ENCODE data around the gene HHEX.

HHEX gene

GRCh38 chr10:92657024-92657423, 32.7 kb upstream of the HHEX start:
- no peak for TF ChIP-seq CTCF (IDR thresholded peaks at IDR 0.05; ENCODE audit: low read length, missing control alignments)
- DNase-seq (ENCODE audit: low read depth) = peak; percentile 27
- H3K4me3 ChIP-seq (replicated peaks; ENCODE audit: low read depth, low read length) = no peak overlapping the region

- DNase-seq (ENCODE audit: low read depth) = peak; percentile 8
- TF ChIP-seq CTCF (IDR thresholded peaks at IDR 0.05; ENCODE audit: low read length, missing control alignments) = no peak
These were observed 26.9 kb upstream of the HHEX start for GRCh38 chr10:92662848-92663247.

GRCh38 chr10:92664322-92664721, 25.4 kb upstream of the HHEX start:
- DNase-seq (ENCODE audit: low read depth) = no peak
- TF ChIP-seq CTCF (IDR thresholded peaks at IDR 0.05; ENCODE audit: low read length, missing control alignments) = no peak
- H3K4me3 ChIP-seq (replicated peaks; ENCODE audit: low read depth, low read length) = no peak overlapping the region

More at GRCh38 chr10:92662848-92663247, 26.9 kb upstream of the HHEX start:
- no peak overlapping the region for H3K4me3 ChIP-seq (replicated peaks; ENCODE audit: low read depth, low read length)

GRCh38 chr10:92667078-92667477, 22.7 kb upstream of the HHEX start:
- DNase-seq (ENCODE audit: low read depth) = no peak
- H3K4me3 ChIP-seq (replicated peaks; ENCODE audit: low read depth, low read length) = no peak overlapping the region
- no peak for TF ChIP-seq CTCF (IDR thresholded peaks at IDR 0.05; ENCODE audit: low read length, missing control alignments)

GRCh38 chr10:92677708-92678107, 12.0 kb upstream of the HHEX start:
- TF ChIP-seq CTCF (IDR thresholded peaks at IDR 0.05; ENCODE audit: low read length, missing control alignments) = no peak
- DNase-seq (ENCODE audit: low read depth) = no peak
- no peak overlapping the region for H3K4me3 ChIP-seq (replicated peaks; ENCODE audit: low read depth, low read length)

- no peak overlapping the region for H3K4me3 ChIP-seq (replicated peaks; ENCODE audit: low read depth, low read length)
- TF ChIP-seq CTCF (IDR thresholded peaks at IDR 0.05; ENCODE audit: low read length, missing control alignments) = no peak
- no peak for DNase-seq (ENCODE audit: low read depth)
These were observed 11.5 kb upstream of the HHEX start for GRCh38 chr10:92678206-92678605.

- no peak for DNase-seq (ENCODE audit: low read depth)
- no peak overlapping the region for H3K4me3 ChIP-seq (replicated peaks; ENCODE audit: low read depth, low read length)
- no peak for TF ChIP-seq CTCF (IDR thresholded peaks at IDR 0.05; ENCODE audit: low read length, missing control alignments)
These were observed 8.4 kb upstream of the HHEX start for GRCh38 chr10:92681306-92681834.

Measured in fibroblast of pulmonary artery (primary cell).